Measurements from ENCODE around the gene MRAS. TPM values are rescaled to one million over a fixed set of nuclear protein-coding genes. Genes with fewer than 3 reads are reported as not detected.

The MRAS gene
- total RNA-seq, 6 experiments from 2014 or later, result 2.5 to 7.9 (median 6.9) TPM

GRCh38 chr3:138399766-138400165, 51.4 kb downstream of the MRAS start:
- Histone ChIP-seq H3K9me3 (no peaks in the 10 kb centered on the region), H3K36me3 (no peaks in the 10 kb centered on the region), H3K4me3 (no peak overlapping the region), H3K27ac (no peak overlapping the region), H3K4me1 (peaks cover 0 to 25% (median 2%) of the 10 kb centered on the region in 4 donors), H3K27me3 (no peaks in the 10 kb centered on the region)
- ATAC-seq (peak; percentile 27 to 68 (median 60)), DNase-seq (no peak)
- intact Hi-C loops (cut with DNase I), result no loop called here
- WGBS (ENCODE audit: insufficient coverage, low coverage, low lambda C conversion rate, missing lambda C conversion rate), result 23% methylated on average over 3 of the region's 10 CpGs
- no peak for TF ChIP-seq POLR2A (IDR thresholded peaks at IDR 0.05)
- no peak for TF ChIP-seq CTCF (IDR thresholded peaks at IDR 0.05)

- Histone ChIP-seq H3K4me3 (no peak overlapping the region), H3K9me3 (no peaks in the 10 kb centered on the region), H3K4me1 (peaks cover 0 to 25% (median 2%) of the 10 kb centered on the region in 4 donors), H3K27ac (peak overlapping the region in 1 of 3 donors; percentile 40), H3K27me3 (no peaks in the 10 kb centered on the region), H3K36me3 (no peaks in the 10 kb centered on the region)
- no peak for DNase-seq
- peak; percentile 54 to 69 (median 57) for ATAC-seq
- TF ChIP-seq POLR2A (IDR thresholded peaks at IDR 0.05) (no peak), CTCF (IDR thresholded peaks at IDR 0.05) (no peak)
- intact Hi-C loops (cut with DNase I), result no loop called here
- 25% methylated on average over 2 of the region's 2 CpGs for WGBS (ENCODE audit: insufficient coverage, low coverage, low lambda C conversion rate, missing lambda C conversion rate)
Measured at GRCh38 chr3:138400651-138401070, 52.3 kb downstream of the MRAS start.

- Histone ChIP-seq H3K4me3 (no peak overlapping the region), H3K9me3 (no peaks in the 10 kb centered on the region), H3K27me3 (no peaks in the 10 kb centered on the region), H3K36me3 (no peaks in the 10 kb centered on the region), H3K4me1 (peaks cover 0 to 25% (median 2%) of the 10 kb centered on the region in 4 donors), H3K27ac (no peak overlapping the region)
- WGBS (ENCODE audit: insufficient coverage, low coverage, low lambda C conversion rate, missing lambda C conversion rate), result 91% methylated on average over 4 of the region's 7 CpGs
- intact Hi-C loops (cut with DNase I), result no loop called here
- TF ChIP-seq CTCF (IDR thresholded peaks at IDR 0.05), result no peak
- TF ChIP-seq POLR2A (IDR thresholded peaks at IDR 0.05), result no peak
- ATAC-seq (no peak), DNase-seq (no peak)
Measured at GRCh38 chr3:138401834-138402233, 53.5 kb downstream of the MRAS start.

- DNase-seq, result no peak
Measured at GRCh38 chr3:138404121-138404520, 55.7 kb downstream of the MRAS start.

More at GRCh38 chr3:138404121-138404520, 55.7 kb downstream of the MRAS start:
- Histone ChIP-seq H3K9me3 (no peaks in the 10 kb centered on the region), H3K36me3 (no peaks in the 10 kb centered on the region), H3K27ac (no peak overlapping the region), H3K4me3 (no peak overlapping the region), H3K27me3 (no peaks in the 10 kb centered on the region), H3K4me1 (peaks cover 0 to 20% (median 2%) of the 10 kb centered on the region in 4 donors)
- no peak for TF ChIP-seq CTCF (IDR thresholded peaks at IDR 0.05)
- TF ChIP-seq POLR2A (IDR thresholded peaks at IDR 0.05), result no peak
- intact Hi-C loops (cut with DNase I), result no loop called here
- 92% methylated on average over 2 of the region's 6 CpGs for WGBS (ENCODE audit: insufficient coverage, low coverage, low lambda C conversion rate, missing lambda C conversion rate)
- ATAC-seq, result no peak
